Mesenchymal stem cell (in vitro differentiated cells and primary cell): Measurements from ENCODE around the gene COPS9.

Source experiments
- DNase-seq: peaks from one replicate; pipeline ENCODE4 v3.0.0-alpha.2; 2013
- H2AFZ ChIP-seq: one replicate; pipeline ENCODE4 v1.6.1; 2013; ENCODE audit warnings: low read depth, mild to moderate bottlenecking, control low read depth, inconsistent platforms, low read length, moderate library complexity
- H2AK5ac ChIP-seq: 2 replicates; pipeline ENCODE4 v1.6.1; 2013; ENCODE audit warnings: low read length, moderate library complexity, mild to moderate bottlenecking, inconsistent platforms; ENCODE audit not compliant: severe bottlenecking
- H2BK120ac ChIP-seq: one replicate; pipeline ENCODE4 v1.6.1; 2013; ENCODE audit warnings: low read depth, mild to moderate bottlenecking, inconsistent platforms, low read length, moderate library complexity
- H2BK12ac ChIP-seq, 2 experiments: one replicate each; pipeline ENCODE4 v1.6.1; 2013; ENCODE audit warnings: inconsistent platforms in 2 of 2, low read length in 2 of 2, mild to moderate bottlenecking in 2 of 2, moderate library complexity in 2 of 2, control low read depth in 1 of 2
- H2BK15ac ChIP-seq: one replicate; pipeline ENCODE4 v1.6.1; 2013; ENCODE audit warnings: mild to moderate bottlenecking, low read depth, inconsistent platforms; ENCODE audit not compliant: poor library complexity, severe bottlenecking
- H2BK5ac ChIP-seq: 2 replicates; pipeline ENCODE4 v1.6.1; 2013; ENCODE audit warnings: low read depth, mild to moderate bottlenecking, low read length, control low read depth, inconsistent platforms; ENCODE audit not compliant: poor library complexity, severe bottlenecking
- H3K14ac ChIP-seq, 2 experiments: one replicate each; pipeline ENCODE4 v1.6.1; 2013; ENCODE audit warnings: inconsistent platforms in 2 of 2, low read length in 2 of 2, control low read depth in 1 of 2, mild to moderate bottlenecking in 1 of 2, moderate library complexity in 1 of 2
- H3K18ac ChIP-seq, 2 experiments: one replicate each; pipeline ENCODE4 v1.6.1; 2013; ENCODE audit warnings: inconsistent platforms in 2 of 2, low read length in 2 of 2, control low read depth in 1 of 2, low read depth in 1 of 2, mild to moderate bottlenecking in 1 of 2
- H3K23ac ChIP-seq, 2 experiments: one replicate each; pipeline ENCODE4 v1.6.1; 2013; ENCODE audit warnings: inconsistent platforms in 2 of 2, low read length in 2 of 2, mild to moderate bottlenecking in 2 of 2, moderate library complexity in 2 of 2, control low read depth in 1 of 2
- H3K27ac ChIP-seq: 2 replicates; pipeline ENCODE4 v1.5.1; 2013; ENCODE audit warnings: mild to moderate bottlenecking, moderate library complexity, low read length, control low read depth, inconsistent platforms; ENCODE audit not compliant: poor library complexity, severe bottlenecking
- H3K27me3 ChIP-seq, 2 experiments: 2 replicates each; pipeline versions ENCODE4 v1.6.1 to v1.7.0; 2013; ENCODE audit warnings: low read length in 2 of 2, mild to moderate bottlenecking in 2 of 2, moderate library complexity in 2 of 2, control low read depth in 1 of 2, inconsistent platforms in 1 of 2; ENCODE audit not compliant: control insufficient read depth in 1 of 2, insufficient read depth in 1 of 2
- H3K36me3 ChIP-seq, 2 experiments: 2 replicates each; pipeline versions ENCODE4 v1.6.1 to v1.7.0; 2013; ENCODE audit warnings: low read length in 2 of 2, control low read depth in 1 of 2, inconsistent platforms in 1 of 2, low read depth in 1 of 2, mild to moderate bottlenecking in 1 of 2; ENCODE audit not compliant: insufficient read depth in 2 of 2, control insufficient read depth in 1 of 2
- H3K4ac ChIP-seq, 2 experiments: one replicate each; pipeline ENCODE4 v1.6.1; 2013; ENCODE audit warnings: inconsistent platforms in 2 of 2, low read length in 2 of 2, mild to moderate bottlenecking in 2 of 2, moderate library complexity in 2 of 2, control low read depth in 1 of 2, low read depth in 1 of 2
- H3K4me1 ChIP-seq: 2 replicates; pipeline ENCODE4 v1.6.1; 2013; ENCODE audit warnings: low read depth, low read length, control low read depth; ENCODE audit not compliant: control insufficient read depth, insufficient read depth
- H3K4me2 ChIP-seq: 2 replicates; pipeline ENCODE4 v1.6.1; 2013; ENCODE audit warnings: low read length, mild to moderate bottlenecking, inconsistent platforms; ENCODE audit not compliant: poor library complexity, severe bottlenecking
- H3K4me3 ChIP-seq, 2 experiments: 2 replicates each; pipeline versions ENCODE4 v1.5.1 to v1.7.0; 2013; ENCODE audit warnings: low read length in 2 of 2, mild to moderate bottlenecking in 2 of 2, control low read depth in 1 of 2, low read depth in 1 of 2; ENCODE audit not compliant: insufficient read depth in 1 of 2
- H3K79me1 ChIP-seq: replicated peaks from 2 replicates; pipeline ENCODE4 v1.6.1; 2013; ENCODE audit warnings: mild to moderate bottlenecking, control low read depth, low read length, inconsistent platforms; ENCODE audit not compliant: poor library complexity, severe bottlenecking
- H3K9ac ChIP-seq: 2 replicates; pipeline ENCODE4 v1.7.0; 2013; ENCODE audit warnings: mild to moderate bottlenecking, low read length, moderate library complexity
- H3K9me3 ChIP-seq: 2 replicates; pipeline ENCODE4 v1.7.0; 2013; ENCODE audit warnings: mild to moderate bottlenecking, low read length; ENCODE audit not compliant: control insufficient read depth
- H4K8ac ChIP-seq: one replicate; pipeline ENCODE4 v1.6.1; 2013; ENCODE audit warnings: inconsistent platforms, mild to moderate bottlenecking, low read length, moderate library complexity
- H4K91ac ChIP-seq: one replicate; pipeline ENCODE4 v1.6.1; 2013; ENCODE audit warnings: mild to moderate bottlenecking, low read length, inconsistent platforms
- WGBS: methylation state at CpG from one replicate; pipeline ENCODE4 v1.1.7; 2013; ENCODE audit warnings: mixed read lengths; 5-methylcytosine and 5-hydroxymethylcytosine counted together

The COPS9 gene

DNA sequence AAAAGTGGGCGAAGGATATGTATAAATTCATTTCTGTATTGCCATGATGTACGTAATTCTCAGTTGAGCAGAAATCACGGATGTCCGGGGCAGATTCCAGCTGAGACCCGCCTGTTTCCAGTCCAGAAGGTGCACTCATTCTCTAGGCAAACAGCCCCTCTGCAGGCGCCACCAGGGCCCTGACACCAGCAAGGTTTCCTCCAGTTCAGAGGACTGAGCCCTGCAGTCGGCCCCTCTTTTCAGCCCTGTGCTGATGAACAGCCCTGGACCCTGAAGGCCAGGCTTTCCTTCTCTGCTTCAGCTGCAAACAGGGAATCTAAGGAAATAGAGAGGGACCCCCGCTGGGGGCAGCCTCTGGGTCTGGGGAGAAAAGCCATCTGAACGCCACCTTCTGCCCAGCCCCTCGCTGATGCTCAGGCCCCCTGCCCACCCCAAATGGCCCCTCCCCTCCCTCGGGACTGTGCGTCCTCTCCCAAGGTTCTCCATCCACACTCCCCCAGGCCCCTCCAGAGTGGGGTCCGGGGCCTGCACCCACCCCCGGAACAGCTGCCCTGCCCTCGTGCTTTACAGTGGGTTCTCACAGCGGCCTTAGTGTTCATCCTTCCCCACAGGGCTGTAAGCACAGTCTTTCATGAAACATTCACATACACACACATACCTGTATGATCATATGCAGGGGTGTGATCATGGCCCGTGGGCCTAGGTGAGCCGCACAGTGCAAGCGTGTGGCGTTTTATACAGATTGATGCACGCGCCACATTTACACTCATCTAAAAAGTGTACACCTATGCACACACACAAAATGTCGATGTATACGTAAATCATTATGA is 12.1 kb downstream of the COPS9 start:
- WGBS = 90% methylated on average over 24 of the region's 24 CpGs
- Histone ChIP-seq H3K4ac (no peak overlapping the region), H2BK15ac (no peak overlapping the region), H2AK5ac (no peak overlapping the region), H3K9me3 (no peaks in the 10 kb centered on the region), H2AFZ (no peak overlapping the region), H3K14ac (no peak overlapping the region), H3K9ac (no peak overlapping the region), H2BK5ac (no peak overlapping the region), H4K91ac (no peak overlapping the region), H3K27me3 (peaks cover 0 to 9% of the 10 kb centered on the region in 2 experiments), H3K36me3 (peaks cover 32 to 35% of the 10 kb centered on the region in 2 experiments), H3K18ac (no peak overlapping the region), H3K4me2 (no peak overlapping the region), H3K79me1 (peaks cover 10% of the 10 kb centered on the region), H3K4me1 (no peaks in the 10 kb centered on the region), H4K8ac (no peak overlapping the region), H3K23ac (no peak overlapping the region), H3K4me3 (no peak overlapping the region), H2BK12ac (no peak overlapping the region), H3K27ac (no peak overlapping the region), H2BK120ac (no peak overlapping the region)
- DNase-seq = no peak

DNA sequence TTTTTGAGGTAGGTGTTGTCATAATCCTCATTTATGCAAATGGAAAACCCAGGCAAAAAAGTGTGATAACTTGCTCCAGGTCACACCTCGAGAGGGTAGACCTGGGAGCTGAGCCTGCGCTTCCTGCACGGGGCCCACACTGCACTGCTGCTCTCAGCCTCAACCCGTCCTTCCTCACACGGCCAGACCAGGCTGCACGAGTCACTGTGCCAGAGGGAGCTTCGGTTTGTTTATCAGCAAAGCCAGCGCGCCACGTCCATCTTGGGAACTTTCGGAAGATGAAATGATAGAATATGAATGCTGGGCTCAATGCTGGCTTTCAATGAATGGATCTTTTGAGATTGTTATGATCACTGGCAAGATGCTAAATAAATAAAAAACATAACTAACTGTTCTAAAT is 14.4 kb downstream of the COPS9 start:
- Histone ChIP-seq H2BK15ac (no peak overlapping the region), H3K36me3 (peaks cover 11 to 13% of the 10 kb centered on the region in 2 experiments), H2AK5ac (no peak overlapping the region), H3K4ac (no peak overlapping the region), H3K4me2 (no peak overlapping the region), H3K14ac (no peak overlapping the region), H3K4me3 (no peak overlapping the region), H3K9me3 (no peaks in the 10 kb centered on the region), H3K23ac (no peak overlapping the region), H2AFZ (no peak overlapping the region), H3K18ac (no peak overlapping the region), H4K91ac (no peak overlapping the region), H4K8ac (no peak overlapping the region), H2BK120ac (no peak overlapping the region), H3K79me1 (no peaks in the 10 kb centered on the region), H3K27ac (no peak overlapping the region), H3K27me3 (peaks cover 0 to 9% of the 10 kb centered on the region in 2 experiments), H2BK12ac (no peak overlapping the region), H3K9ac (no peak overlapping the region), H3K4me1 (no peaks in the 10 kb centered on the region), H2BK5ac (no peak overlapping the region)
- 90% methylated on average over 10 of the region's 11 CpGs for WGBS
- no peak for DNase-seq

DNA sequence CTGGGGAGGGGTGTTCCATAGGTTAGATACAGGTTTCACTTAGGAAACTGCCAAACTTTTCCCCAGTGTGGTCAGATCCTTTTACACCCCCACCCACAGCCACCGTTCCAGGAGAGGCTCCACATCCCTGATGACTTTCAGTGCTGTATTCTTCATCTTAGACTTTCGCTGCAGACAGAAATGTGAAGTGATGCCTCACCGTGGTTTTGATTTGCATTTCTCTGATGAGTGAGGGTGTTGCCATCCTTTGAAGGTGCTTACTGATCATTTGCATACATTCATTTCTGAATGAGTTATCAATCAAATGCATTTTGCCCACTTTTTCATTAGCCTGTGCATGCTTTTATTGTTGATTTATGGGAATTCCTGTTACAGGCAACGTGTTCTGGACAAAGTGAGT is 14.9 kb downstream of the COPS9 start:
- Histone ChIP-seq H3K4me1 (no peaks in the 10 kb centered on the region), H2BK15ac (no peak overlapping the region), H4K91ac (no peak overlapping the region), H4K8ac (no peak overlapping the region), H3K4me2 (no peak overlapping the region), H3K27ac (no peak overlapping the region), H3K9me3 (no peaks in the 10 kb centered on the region), H2BK120ac (no peak overlapping the region), H3K79me1 (no peaks in the 10 kb centered on the region), H2AFZ (no peak overlapping the region), H2BK12ac (no peak overlapping the region), H2AK5ac (no peak overlapping the region), H3K18ac (no peak overlapping the region), H3K9ac (no peak overlapping the region), H3K27me3 (peaks cover 0 to 9% of the 10 kb centered on the region in 2 experiments), H3K4me3 (no peak overlapping the region), H3K36me3 (peaks cover 6 to 8% of the 10 kb centered on the region in 2 experiments), H3K23ac (no peak overlapping the region), H2BK5ac (no peak overlapping the region), H3K4ac (no peak overlapping the region), H3K14ac (no peak overlapping the region)
- no peak for DNase-seq
- WGBS = 79% methylated on average over 4 of the region's 4 CpGs

DNA sequence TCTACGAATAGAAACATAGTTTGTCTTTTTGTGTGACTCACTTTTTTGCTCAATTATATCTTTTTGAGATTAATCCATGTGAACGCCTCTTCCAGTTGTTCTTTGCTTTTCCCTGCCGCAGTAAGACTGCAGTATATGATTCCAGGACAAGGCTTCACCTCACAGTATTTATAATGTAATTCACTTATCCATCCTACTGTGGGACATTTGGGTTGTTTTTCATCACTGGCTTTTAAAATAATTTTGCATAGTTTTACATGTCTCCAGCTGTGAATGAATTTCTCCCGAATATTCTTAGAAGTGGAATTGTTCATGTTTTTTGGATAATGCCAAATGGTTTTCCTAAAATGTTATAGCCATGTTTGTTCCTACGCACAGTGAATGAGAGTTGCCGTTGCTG is 21.9 kb downstream of the COPS9 start:
- Histone ChIP-seq H3K9me3 (no peaks in the 10 kb centered on the region), H3K36me3 (no peaks in the 10 kb centered on the region)
- WGBS = 81% methylated on average over 6 of the region's 6 CpGs

More for the DNA sequence above, 21.9 kb downstream of the COPS9 start:
- H3K18ac ChIP-seq = no peak overlapping the region
- H3K4me2 ChIP-seq = no peak overlapping the region
- H2AK5ac ChIP-seq = no peak overlapping the region
- no peaks in the 10 kb centered on the region for H3K4me1 ChIP-seq
- no peak overlapping the region for H3K4ac ChIP-seq
- H3K27me3 ChIP-seq = peaks cover 3 to 40% of the 10 kb centered on the region in 2 experiments
- H3K27ac ChIP-seq = no peak overlapping the region
- H2BK120ac ChIP-seq = no peak overlapping the region
- no peak overlapping the region for H3K23ac ChIP-seq
- no peak overlapping the region for H4K91ac ChIP-seq
- no peak overlapping the region for H3K14ac ChIP-seq
- no peak overlapping the region for H3K9ac ChIP-seq
- no peak overlapping the region for H2AFZ ChIP-seq
- no peak overlapping the region for H4K8ac ChIP-seq
- no peak for DNase-seq
- H2BK12ac ChIP-seq = no peak overlapping the region
- no peaks in the 10 kb centered on the region for H3K79me1 ChIP-seq
- H3K4me3 ChIP-seq = no peak overlapping the region
- H2BK15ac ChIP-seq = no peak overlapping the region
- H2BK5ac ChIP-seq = no peak overlapping the region
